Activated T-cell treated with anti-CD3 and anti-CD28 coated beads, Interleukin-2, amount 50 U/mL, for 24 hours (primary cell): ENCODE measurements around the gene FUT6.

Experiments used
- DNase-seq: peaks from one replicate; pipeline ENCODE4 v3.0.0-alpha.2; 2020
- H3K27ac Mint-ChIP-seq: 2 replicates; pipeline ENCODE4 v1.8.0; 2020; ENCODE audit warnings: mild to moderate bottlenecking, mixed read lengths
- H3K27me3 Mint-ChIP-seq: 2 replicates; pipeline ENCODE4 v1.8.0; 2020; ENCODE audit warnings: mixed read lengths
- H3K36me3 Mint-ChIP-seq: 2 replicates; pipeline ENCODE4 v1.8.0; 2020; ENCODE audit warnings: low read depth, mixed read lengths
- H3K4me1 Mint-ChIP-seq: 2 replicates; pipeline ENCODE4 v1.8.0; 2020; ENCODE audit warnings: low read depth, mixed read lengths
- H3K4me3 Mint-ChIP-seq: 2 replicates; pipeline ENCODE4 v1.8.0; 2020; ENCODE audit warnings: mild to moderate bottlenecking, moderate library complexity, mixed read lengths
- H3K9me3 Mint-ChIP-seq: 2 replicates; pipeline ENCODE4 v1.8.0; 2020; ENCODE audit warnings: mixed read lengths

The FUT6 gene

DNA sequence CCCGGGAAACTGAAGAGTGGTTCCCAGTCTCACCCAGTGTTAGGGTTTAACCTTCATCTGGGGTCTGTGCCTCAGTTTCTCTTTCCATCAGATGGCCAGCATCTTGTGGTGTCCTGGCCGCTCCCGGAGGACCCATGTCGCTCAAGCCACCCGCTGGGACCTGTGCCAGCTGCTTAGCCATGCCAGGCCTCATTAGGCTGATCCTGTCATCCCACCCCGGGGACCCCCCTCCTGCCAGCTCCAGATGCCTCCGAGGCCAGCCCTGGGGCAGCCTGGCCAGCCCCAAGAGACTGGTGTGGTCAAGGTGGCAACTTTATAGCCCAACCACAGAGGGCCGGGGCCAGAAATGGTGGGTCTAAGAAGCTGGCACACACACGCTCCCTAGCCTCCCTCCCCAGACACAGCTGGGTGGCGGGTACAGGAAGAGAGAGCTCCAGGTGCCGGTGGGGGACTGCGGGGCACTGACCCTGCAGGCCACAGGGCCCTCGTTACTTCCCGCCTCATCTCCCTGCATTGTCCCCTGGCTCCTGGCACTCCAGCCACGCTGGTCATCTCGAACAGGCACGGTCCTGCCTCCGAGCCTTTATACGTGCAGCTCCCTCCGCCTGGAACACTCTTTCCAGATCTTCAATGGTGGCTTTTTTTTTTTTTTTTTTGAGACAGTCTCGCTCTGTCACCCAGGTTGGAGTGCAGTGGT is 31.2 kb downstream of the FUT6 start:
- DNase-seq: no peak
- no peak overlapping the region for H3K4me3 Mint-ChIP-seq
- no peaks in the 10 kb centered on the region for H3K9me3 Mint-ChIP-seq
- peaks cover 10% of the 10 kb centered on the region for H3K27me3 Mint-ChIP-seq
- H3K36me3 Mint-ChIP-seq: no peaks in the 10 kb centered on the region
- peaks cover 13% of the 10 kb centered on the region for H3K4me1 Mint-ChIP-seq
- no peak overlapping the region for H3K27ac Mint-ChIP-seq

DNA sequence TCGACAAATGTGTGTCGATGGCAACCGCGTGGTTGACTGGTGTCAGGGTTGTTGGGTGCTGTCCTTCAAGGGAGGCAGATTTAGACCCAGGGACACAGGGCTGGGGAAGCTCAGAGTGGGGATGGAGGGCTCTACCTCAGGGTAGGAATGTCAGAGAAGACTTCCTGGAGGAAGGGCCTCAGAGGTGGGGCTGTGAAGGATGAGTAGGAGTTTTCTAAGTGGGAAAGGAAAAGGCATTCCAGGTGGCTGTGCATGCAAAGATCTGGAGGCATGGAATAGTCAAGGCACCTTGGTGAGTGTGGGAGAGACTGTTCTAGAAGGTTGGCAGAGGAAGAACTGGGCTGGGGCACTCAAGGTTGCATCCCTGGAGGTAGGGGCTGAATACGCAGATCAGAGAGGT is 32.6 kb downstream of the FUT6 start:
- Mint-ChIP-seq H3K4me3 (no peak overlapping the region), H3K4me1 (peaks cover 23% of the 10 kb centered on the region), H3K27ac (no peak overlapping the region), H3K27me3 (peaks cover 16% of the 10 kb centered on the region), H3K9me3 (no peaks in the 10 kb centered on the region), H3K36me3 (no peaks in the 10 kb centered on the region)
- DNase-seq: no peak

DNA sequence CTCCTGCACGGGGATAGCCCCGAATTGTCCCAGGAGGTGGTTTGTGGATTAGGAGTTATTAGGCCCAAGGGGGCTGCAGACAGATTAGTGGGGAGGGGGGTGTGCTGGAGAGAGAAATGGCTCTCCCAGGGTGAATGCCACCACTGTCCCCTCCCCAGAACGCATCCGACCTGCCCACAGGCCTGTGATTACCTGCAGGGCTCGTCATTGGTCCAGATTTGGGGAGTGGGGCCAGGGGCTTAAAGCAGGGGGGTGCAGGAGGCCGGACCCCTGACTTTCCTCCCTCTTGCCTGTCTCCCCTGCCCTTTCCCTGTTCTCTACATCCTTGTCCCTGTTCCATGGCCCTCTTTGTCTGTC is 33.4 kb downstream of the FUT6 start:
- peaks cover 24% of the 10 kb centered on the region for H3K4me1 Mint-ChIP-seq
- peaks cover 21% of the 10 kb centered on the region for H3K27me3 Mint-ChIP-seq
- no peak overlapping the region for H3K27ac Mint-ChIP-seq
- H3K4me3 Mint-ChIP-seq: no peak overlapping the region
- no peaks in the 10 kb centered on the region for H3K36me3 Mint-ChIP-seq
- no peaks in the 10 kb centered on the region for H3K9me3 Mint-ChIP-seq
- no peak for DNase-seq

DNA sequence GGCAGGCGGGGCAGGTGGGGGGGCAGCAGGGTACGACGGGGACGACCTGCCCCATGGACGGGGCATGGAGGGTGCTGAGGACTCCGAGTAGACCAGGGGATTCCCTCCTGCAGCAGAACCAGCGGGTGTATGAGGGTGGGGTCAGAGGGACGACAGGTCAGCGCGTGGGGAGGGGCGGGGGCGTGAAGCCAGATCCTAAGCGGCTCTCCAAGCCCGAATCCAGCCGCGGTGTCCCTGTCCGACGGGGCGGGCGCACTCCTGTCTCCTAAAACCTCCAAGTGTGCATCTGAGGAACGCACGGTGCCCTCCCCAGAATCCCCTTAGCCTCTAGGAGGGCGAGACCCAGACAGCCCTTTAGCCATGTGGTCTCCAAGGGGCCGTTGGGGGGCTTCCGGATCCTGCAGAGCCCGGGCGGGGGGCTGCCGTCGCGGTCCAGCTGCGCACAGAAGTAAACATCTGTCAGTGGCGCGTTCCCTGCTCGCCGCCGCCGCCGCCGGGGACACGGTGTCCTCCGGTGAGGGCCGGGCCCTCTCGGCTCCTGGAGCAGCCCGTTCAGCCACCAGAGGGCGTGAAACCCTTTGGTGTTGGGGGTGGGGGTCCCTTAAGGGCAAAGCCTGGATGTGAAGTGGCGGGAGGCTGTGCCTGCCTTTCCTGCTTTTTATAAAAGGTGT is 33.9 kb downstream of the FUT6 start:
- H3K4me3 Mint-ChIP-seq: peak overlapping the region; percentile 64
- DNase-seq: peak; percentile 75
- peaks cover 24% of the 10 kb centered on the region for H3K4me1 Mint-ChIP-seq
- peak overlapping the region; percentile 37 for H3K27ac Mint-ChIP-seq
- peaks cover 26% of the 10 kb centered on the region for H3K27me3 Mint-ChIP-seq
- no peaks in the 10 kb centered on the region for H3K9me3 Mint-ChIP-seq
- no peaks in the 10 kb centered on the region for H3K36me3 Mint-ChIP-seq

DNA sequence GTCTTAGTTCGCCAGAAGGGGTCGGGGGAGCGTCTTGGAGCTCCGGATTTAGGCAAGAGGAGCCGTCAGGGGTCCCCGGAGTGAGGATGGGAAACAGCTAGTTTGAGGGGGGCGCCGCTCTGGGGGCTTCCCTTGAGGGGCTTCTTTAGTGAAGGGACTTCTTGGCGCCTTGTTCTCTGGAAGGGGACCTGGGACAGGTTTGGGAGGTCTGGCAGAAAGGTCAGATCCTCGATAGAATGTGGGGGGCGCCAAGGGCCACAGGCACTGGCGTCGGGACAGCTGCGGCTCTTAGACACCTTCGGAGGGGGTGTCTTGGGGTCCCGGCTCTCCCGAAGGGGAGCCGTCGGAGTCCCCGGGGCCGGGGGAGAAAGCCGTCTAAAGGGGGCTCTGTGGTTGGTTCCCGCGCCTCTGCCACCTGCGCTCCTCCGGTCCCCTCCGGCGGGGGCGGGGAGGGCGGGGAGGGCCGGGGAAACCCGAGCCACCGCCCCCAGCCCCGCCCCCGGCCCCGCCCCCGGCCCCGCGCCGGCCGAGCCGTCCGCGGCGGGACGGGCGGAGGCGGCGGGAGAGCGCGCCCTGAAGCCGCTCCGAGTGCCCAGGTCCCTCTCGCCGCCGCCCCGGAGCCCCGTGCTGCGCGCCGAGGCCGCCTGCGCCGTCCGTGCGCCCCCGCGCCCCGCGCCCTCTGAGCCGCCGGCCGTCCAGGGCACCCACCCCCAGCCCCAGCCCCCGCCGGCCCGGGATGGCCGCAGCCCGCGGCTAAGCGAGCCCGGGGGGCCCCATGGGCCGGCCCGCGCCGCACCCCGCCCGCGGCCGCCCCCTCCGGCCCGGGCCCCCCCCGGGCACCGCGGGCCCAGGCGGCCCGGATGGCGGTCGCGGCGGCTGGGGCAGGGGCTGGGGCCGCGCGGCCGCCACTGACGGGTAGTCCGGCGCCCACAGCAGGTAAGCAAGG is 34.7 kb downstream of the FUT6 start, which contains the start of gene NRTN:
NRTN (plus strand) TSS at position 552 of the 946 bp plus-strand sequence. CDS start 19,099 bp downstream, outside the sequence.
- Mint-ChIP-seq H3K36me3 (no peaks in the 10 kb centered on the region), H3K27me3 (peaks cover 28% of the 10 kb centered on the region), H3K4me1 (peaks cover 24% of the 10 kb centered on the region), H3K27ac (peak within 1 kb of the TSS; percentile 71), H3K9me3 (no peaks in the 10 kb centered on the region), H3K4me3 (peak within 1 kb of the TSS; percentile 70)
- DNase-seq: peak; percentile 68

DNA sequence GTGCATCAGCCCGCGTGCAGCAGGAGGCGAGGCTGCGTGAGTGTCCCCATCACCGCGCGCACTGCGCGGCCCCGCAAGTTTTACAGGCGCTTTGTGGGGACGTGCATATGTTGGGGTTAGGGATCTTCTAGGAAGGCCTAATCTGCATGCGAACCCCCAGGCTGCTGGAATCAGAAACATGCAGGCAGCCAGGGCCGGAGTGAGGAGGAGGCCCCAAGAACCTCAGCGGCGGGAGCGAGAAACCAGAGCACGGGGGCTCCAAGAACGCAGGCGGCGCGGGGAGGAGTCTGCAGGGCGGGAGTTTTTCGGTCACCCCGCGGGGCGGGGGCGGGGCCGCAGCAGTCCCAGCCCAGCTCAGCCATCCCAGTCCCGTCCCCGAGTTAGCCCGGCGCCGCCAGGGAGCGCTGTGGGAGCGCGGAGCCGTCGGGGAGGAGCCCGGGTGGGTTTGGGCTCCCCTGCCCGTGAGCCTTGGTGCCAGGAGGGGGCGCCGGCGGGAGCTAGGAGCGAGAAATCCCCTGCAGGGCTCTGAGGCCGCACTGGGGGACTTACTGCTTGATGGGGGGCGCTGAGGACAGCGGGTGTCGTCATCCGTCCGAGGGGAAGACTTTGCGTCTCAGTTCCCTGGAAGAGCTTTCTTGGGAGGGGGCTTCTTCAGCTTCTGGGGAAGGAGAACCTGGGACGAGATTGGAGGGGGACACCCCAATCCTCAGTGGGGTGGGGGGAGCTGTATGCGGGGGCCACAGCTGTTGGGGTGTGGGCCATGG is 35.6 kb downstream of the FUT6 start:
- H3K27me3 Mint-ChIP-seq: peaks cover 34% of the 10 kb centered on the region
- H3K9me3 Mint-ChIP-seq: no peaks in the 10 kb centered on the region
- peak overlapping the region; percentile 71 for H3K27ac Mint-ChIP-seq
- peak; percentile 98 for DNase-seq
- H3K36me3 Mint-ChIP-seq: no peaks in the 10 kb centered on the region
- peaks cover 26% of the 10 kb centered on the region for H3K4me1 Mint-ChIP-seq
- H3K4me3 Mint-ChIP-seq: peak overlapping the region; percentile 70

DNA sequence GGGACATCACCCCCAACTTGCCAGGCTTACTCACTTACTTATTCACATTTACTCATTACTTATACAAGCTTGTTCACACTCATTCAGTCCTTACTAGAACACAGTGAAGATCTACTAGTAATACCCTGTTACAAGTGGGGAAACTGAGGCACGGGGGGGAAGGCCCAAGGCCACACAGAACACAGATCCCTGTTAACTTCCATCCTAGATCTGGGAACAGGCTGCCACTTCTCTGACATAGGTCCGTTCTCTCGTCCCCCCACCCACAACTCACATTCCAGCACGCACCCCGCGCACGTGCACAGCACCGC is 36.1 kb downstream of the FUT6 start:
- Mint-ChIP-seq H3K9me3 (no peaks in the 10 kb centered on the region), H3K4me3 (peak overlapping the region; percentile 70), H3K36me3 (no peaks in the 10 kb centered on the region), H3K4me1 (peaks cover 26% of the 10 kb centered on the region), H3K27me3 (peaks cover 37% of the 10 kb centered on the region), H3K27ac (peak overlapping the region; percentile 57)
- no peak for DNase-seq

DNA sequence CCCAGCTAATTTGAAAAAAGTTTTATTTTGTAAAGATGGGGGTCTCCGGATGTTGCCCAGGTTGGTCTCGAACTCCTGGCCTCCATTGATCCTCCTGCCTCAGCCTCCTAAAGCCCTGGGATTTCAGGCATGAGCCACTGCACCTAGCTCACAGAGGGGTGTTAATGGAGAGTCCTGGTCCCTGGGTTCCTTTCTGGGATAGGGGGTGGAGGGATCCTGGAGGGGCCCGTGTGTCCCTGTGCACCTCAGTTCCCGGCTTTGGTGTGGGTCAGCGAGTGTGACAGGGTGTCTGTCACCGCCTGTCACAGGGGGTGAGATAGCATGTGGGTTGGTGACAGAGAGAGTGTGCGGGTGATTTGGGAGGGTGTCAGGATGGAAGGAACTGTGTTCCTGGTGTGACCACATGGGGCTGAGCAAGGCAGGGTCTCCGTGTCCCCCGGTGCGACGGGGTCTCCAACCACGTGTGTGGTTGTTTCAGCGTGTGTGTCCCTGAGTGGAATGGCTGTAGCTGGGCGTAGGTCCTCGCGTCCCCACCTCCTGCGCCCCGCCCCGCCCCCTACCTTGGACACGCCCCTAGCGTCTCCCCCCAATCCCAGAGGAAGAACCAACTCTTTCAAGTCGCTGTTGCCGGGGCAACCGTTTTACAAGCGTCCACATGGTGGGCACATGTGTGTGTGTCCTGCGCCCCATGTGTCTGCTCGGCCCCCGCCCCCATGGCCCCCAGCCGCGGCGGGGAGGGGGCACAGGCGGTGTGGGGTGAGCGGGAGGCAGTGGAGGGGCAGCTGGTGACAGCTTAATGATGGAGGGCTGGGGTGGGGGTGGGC is 37.5 kb downstream of the FUT6 start:
- Mint-ChIP-seq H3K27me3 (peaks cover 37% of the 10 kb centered on the region), H3K36me3 (no peaks in the 10 kb centered on the region), H3K27ac (peak overlapping the region; percentile 32)

GRCh38 chr19:5800361-5801270 is 38.9 kb downstream of the FUT6 start:
- Mint-ChIP-seq H3K36me3 (no peaks in the 10 kb centered on the region), H3K4me1 (peaks cover 26% of the 10 kb centered on the region), H3K27me3 (peaks cover 37% of the 10 kb centered on the region), H3K9me3 (no peaks in the 10 kb centered on the region), H3K4me3 (no peak overlapping the region), H3K27ac (no peak overlapping the region)
- DNase-seq: no peak

More for the DNA sequence above, 37.5 kb downstream of the FUT6 start:
- no peak overlapping the region for H3K4me3 Mint-ChIP-seq
- no peak for DNase-seq
- no peaks in the 10 kb centered on the region for H3K9me3 Mint-ChIP-seq
- H3K4me1 Mint-ChIP-seq: peaks cover 26% of the 10 kb centered on the region

DNA sequence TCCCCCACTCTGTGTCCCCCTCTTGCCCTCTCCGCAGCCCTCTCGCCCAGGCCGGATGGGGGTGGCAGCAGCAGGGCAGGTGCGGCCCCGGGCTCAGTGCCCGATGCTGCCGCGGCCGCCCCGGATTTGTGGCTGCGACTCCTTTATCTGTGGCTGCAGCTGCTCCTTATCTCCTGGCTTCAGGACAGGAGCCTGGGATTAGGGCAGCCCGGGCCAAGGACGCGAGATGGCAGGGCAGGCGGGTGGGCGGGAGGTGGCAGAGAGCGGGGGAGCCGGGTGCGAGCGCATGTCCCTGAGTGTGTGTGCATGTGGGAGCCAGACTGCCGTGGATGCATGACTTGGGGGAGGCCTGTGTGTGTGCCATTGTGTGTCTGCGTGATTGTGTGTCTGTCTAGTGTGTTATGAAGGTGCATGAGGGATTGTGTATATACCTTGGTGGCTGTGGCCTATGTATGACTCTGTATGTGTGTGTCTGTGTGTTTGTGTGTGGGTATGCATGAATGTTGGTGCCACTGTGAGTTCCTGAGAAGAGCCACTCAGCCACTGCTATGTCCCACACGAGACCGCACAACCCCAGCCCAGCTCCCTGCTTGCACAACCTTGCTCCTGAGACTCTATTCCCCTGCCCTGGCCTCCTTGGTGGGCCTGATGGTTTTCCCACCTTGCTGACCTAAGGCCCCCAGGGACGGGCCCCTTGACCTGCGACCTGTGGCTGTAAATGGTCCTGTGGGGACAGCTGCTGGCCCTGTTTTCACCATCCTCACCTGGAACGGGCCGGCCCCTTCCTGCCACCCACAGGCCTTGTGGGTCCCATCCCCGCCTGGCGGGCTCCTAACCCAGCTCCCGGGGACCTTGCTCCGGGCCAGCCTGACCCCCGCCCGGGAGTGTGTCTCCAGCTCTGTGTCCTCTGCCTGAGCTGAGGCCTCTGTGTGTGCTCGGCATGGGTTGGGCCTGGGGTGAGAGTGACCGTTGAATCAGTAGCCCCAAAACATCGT is 40.0 kb downstream of the FUT6 start:
- Mint-ChIP-seq H3K4me3 (no peak overlapping the region), H3K4me1 (peaks cover 25% of the 10 kb centered on the region), H3K36me3 (no peaks in the 10 kb centered on the region), H3K9me3 (no peaks in the 10 kb centered on the region), H3K27me3 (peaks cover 32% of the 10 kb centered on the region), H3K27ac (no peak overlapping the region)
- no peak for DNase-seq

- no peaks in the 10 kb centered on the region for H3K9me3 Mint-ChIP-seq
- H3K4me3 Mint-ChIP-seq: no peak overlapping the region
- peaks cover 13% of the 10 kb centered on the region for H3K4me1 Mint-ChIP-seq
- DNase-seq: no peak
- H3K27me3 Mint-ChIP-seq: peaks cover 27% of the 10 kb centered on the region
- H3K36me3 Mint-ChIP-seq: no peaks in the 10 kb centered on the region
- H3K27ac Mint-ChIP-seq: no peak overlapping the region
Observed at GRCh38 chr19:5798244-5798643, 41.3 kb downstream of the FUT6 start.

DNA sequence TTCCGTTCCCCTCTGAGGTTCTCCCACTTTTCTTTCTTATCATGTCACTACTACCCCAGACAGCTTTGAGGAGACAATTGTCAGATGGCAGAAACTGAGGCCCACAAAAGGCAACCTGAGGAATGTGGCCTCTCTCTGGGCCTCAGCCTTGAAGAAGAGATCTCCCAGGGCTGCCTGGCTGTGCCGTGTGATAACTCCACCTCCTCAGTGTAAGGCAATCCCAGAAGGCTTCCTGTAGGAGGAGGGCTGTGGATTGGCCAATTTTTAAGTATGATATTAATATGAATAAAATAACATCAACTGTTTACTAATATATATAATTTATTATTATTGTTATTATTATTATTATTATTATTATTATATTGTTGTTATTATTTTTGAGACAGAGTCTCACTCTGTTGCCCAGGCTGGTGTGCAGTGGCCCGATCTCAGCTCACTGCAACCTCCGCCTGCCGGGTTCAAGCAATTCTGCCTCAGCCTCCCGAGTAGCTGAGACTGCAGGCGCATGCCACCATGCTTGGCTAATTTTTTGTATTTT is 44.1 kb downstream of the FUT6 start:
- Mint-ChIP-seq H3K9me3 (no peaks in the 10 kb centered on the region), H3K4me3 (no peak overlapping the region), H3K27ac (no peak overlapping the region), H3K36me3 (peaks cover 6% of the 10 kb centered on the region), H3K27me3 (peaks cover 9% of the 10 kb centered on the region), H3K4me1 (peaks cover 6% of the 10 kb centered on the region)
- no peak for DNase-seq
